T-helper 2 cell (primary cell): Measurements from ENCODE around the gene SNPH.

ENCODE experiments used
- DNase-seq, 5 experiments: peaks; one replicate each; pipeline versions ENCODE4 v3.0.0 to v3.0.0-alpha.2; 2012 to 2022

SNPH gene

GRCh38 chr20:1265226-1265915 is 723 bp upstream of the SNPH start:
- DNase-seq, result no peak

- no peak for DNase-seq
Measured at GRCh38 chr20:1265916-1266166, 253 bp upstream of the SNPH start.

- DNase-seq, result no peak
Measured at GRCh38 chr20:1267161-1267560, 1.1 kb downstream of the SNPH start.

- no peak for DNase-seq
Measured at GRCh38 chr20:1267809-1268374, 1.8 kb downstream of the SNPH start.

- no peak for DNase-seq
Measured at GRCh38 chr20:1269235-1269634, 3.1 kb downstream of the SNPH start.

- no peak for DNase-seq
Measured at GRCh38 chr20:1269850-1270249, 3.8 kb downstream of the SNPH start.

GRCh38 chr20:1272368-1273100 is 6.4 kb downstream of the SNPH start:
- DNase-seq, result no peak

GRCh38 chr20:1273366-1273765 is 7.3 kb downstream of the SNPH start:
- no peak for DNase-seq

- DNase-seq, result no peak
Measured at GRCh38 chr20:1274485-1275311, 8.6 kb downstream of the SNPH start.

GRCh38 chr20:1275919-1276318 is 9.8 kb downstream of the SNPH start:
- DNase-seq, result no peak

- DNase-seq, result no peak
Measured at GRCh38 chr20:1277529-1278322, 11.6 kb downstream of the SNPH start.

- DNase-seq, result no peak
Measured at GRCh38 chr20:1278993-1279392, 12.9 kb downstream of the SNPH start.

GRCh38 chr20:1280195-1281102 is 14.4 kb downstream of the SNPH start:
- no peak for DNase-seq

- no peak for DNase-seq
Measured at GRCh38 chr20:1281279-1282057, 15.4 kb downstream of the SNPH start.

- no peak for DNase-seq
Measured at GRCh38 chr20:1282966-1283365, 16.9 kb downstream of the SNPH start.

GRCh38 chr20:1283522-1284510 is 17.7 kb downstream of the SNPH start:
- no peak for DNase-seq

- DNase-seq, result peak in 1 of 5 experiments; percentile 31
Measured at GRCh38 chr20:1286267-1287024, 20.4 kb downstream of the SNPH start.

GRCh38 chr20:1287306-1287705 is 21.2 kb downstream of the SNPH start:
- DNase-seq, result peak in 1 of 5 experiments; percentile 57
